Stimulated activated naive B cell treated with anti-CD40 and anti-IgM and Interleukin-4, amounts not matched to agents 10 μg/mL and 1 μg/mL and 100 μg/mL, for 72 hours (primary cell): Measurements from ENCODE around the gene FNDC3A.
A peak's percentile ranks its signal among the peaks of the same experiment; 100 is the strongest.
"Not testable (repeated sequence)": the region's sequence is repeated elsewhere in the genome, so short reads cannot be mapped to it uniquely, and the experiment has no call there.

Experiments used
- ATAC-seq, 2 donors: fragments of 150-1000 bp; cut with Tn5 transposase; replicated peaks; 2 replicates each; pipeline ENCODE4 v1.10.0; 2021; ENCODE audit warnings: moderate library complexity in 1 of 2
- DNase-seq: peaks from one replicate; pipeline ENCODE4 v3.0.0; 2021
- H3K27ac Mint-ChIP-seq: one replicate; pipeline ENCODE4 v1.8.0; 2022; ENCODE audit warnings: mild to moderate bottlenecking, mixed read lengths
- H3K27me3 Mint-ChIP-seq, 2 donors: one replicate each; pipeline ENCODE4 v1.8.0; 2022; ENCODE audit warnings: mixed read lengths in 2 of 2
- H3K36me3 Mint-ChIP-seq, 2 donors: one replicate each; pipeline ENCODE4 v1.8.0; 2022; ENCODE audit warnings: mixed read lengths in 2 of 2, mild to moderate bottlenecking in 1 of 2
- H3K4me1 Mint-ChIP-seq, 2 donors: one replicate each; pipeline ENCODE4 v1.8.0; 2022; ENCODE audit warnings: mixed read lengths in 2 of 2, mild to moderate bottlenecking in 1 of 2
- H3K4me3 Mint-ChIP-seq, 2 donors: one replicate each; pipeline ENCODE4 v1.8.0; 2022; ENCODE audit warnings: mild to moderate bottlenecking in 2 of 2, mixed read lengths in 2 of 2, moderate library complexity in 1 of 2
- H3K9me3 Mint-ChIP-seq, 2 donors: one replicate each; pipeline ENCODE4 v1.8.0; 2022; ENCODE audit warnings: mixed read lengths in 2 of 2, mild to moderate bottlenecking in 1 of 2

FNDC3A gene

DNA sequence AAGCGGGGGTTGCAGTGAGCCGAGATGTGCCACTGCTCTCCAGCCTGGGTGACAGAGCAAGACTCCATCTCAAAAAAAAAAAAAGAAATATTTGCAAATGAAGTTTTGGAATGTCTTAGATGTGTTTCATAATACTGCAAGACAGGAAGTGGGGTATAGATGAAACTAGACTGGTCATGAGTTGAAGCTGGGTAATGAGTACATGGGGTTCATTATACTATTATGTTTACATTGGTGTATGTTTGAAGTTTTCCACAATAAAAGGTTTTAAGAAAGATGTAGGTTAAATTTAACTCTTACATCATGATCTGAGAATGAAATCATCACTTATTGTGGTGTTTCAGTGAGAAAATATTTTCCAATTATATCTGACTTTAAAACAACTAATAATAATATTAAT is 19.0 kb downstream of the FNDC3A start:
- ATAC-seq (peak; percentile 54 to 57), DNase-seq (no peak)
- Mint-ChIP-seq H3K4me1 (peaks cover 17 to 28% of the 10 kb centered on the region in 2 donors), H3K9me3 (peaks cover 10 to 15% of the 10 kb centered on the region in 2 donors), H3K4me3 (no peak overlapping the region), H3K36me3 (peaks cover 45 to 54% of the 10 kb centered on the region in 2 donors), H3K27ac (no peak overlapping the region), H3K27me3 (no peaks in the 10 kb centered on the region)

DNA sequence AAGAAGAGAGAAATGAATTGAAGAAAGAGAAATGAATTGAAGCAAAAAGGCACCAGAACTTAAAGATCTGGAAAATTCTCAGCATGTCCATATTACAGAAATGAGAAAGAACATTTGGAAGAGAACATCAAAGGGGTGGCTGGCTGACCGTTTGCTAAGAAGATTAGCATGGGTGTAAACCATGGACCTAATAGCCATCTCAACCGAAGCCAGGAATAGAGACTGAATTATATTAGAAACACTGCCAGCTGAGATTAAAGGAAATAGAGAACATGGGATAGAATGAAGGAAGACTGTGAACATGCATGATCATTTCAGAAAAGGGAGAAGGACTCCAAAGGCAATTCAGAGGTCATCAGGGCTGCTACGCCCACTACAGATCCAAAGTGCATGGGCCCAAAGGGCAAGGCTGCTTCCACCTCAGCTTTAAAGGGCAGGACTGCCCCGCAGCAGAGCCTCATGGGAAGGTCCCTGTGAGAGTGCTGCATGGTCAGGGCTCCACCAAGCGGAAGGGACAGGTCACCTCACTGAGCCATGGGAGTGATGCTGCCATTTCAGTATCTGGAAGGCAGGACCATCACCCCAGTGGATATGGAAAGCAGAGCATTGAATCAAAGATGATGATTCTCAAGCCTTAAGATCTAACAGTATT is 23.1 kb downstream of the FNDC3A start:
- H3K4me3 Mint-ChIP-seq = no peak overlapping the region
- peaks cover 20 to 36% of the 10 kb centered on the region in 2 donors for H3K4me1 Mint-ChIP-seq
- H3K36me3 Mint-ChIP-seq = peaks cover 51 to 64% of the 10 kb centered on the region in 2 donors
- no peak overlapping the region for H3K27ac Mint-ChIP-seq
- ATAC-seq = no peak
- DNase-seq = no peak
- H3K27me3 Mint-ChIP-seq = no peaks in the 10 kb centered on the region
- peaks cover 15 to 25% of the 10 kb centered on the region in 2 donors for H3K9me3 Mint-ChIP-seq

DNA sequence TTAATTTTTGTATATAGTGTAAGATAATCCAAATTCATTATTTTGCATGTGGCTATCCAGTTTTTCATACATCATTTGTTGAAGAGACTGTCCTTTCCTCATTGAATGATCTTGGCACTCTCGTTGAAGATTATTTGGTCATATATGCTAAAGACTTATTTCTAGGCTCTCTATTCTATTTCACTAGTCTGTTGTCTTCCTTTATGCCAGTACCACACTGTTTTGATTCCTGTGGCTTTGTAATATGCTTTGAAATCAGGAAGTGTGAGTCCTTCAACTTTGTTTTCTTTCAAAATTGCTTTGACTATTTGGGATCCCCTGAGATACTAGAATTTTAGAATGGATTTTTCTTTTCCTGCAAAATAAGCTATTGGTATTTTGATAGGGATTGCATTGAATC is 24.5 kb downstream of the FNDC3A start:
- peaks cover 15 to 25% of the 10 kb centered on the region in 2 donors for H3K9me3 Mint-ChIP-seq

DNA sequence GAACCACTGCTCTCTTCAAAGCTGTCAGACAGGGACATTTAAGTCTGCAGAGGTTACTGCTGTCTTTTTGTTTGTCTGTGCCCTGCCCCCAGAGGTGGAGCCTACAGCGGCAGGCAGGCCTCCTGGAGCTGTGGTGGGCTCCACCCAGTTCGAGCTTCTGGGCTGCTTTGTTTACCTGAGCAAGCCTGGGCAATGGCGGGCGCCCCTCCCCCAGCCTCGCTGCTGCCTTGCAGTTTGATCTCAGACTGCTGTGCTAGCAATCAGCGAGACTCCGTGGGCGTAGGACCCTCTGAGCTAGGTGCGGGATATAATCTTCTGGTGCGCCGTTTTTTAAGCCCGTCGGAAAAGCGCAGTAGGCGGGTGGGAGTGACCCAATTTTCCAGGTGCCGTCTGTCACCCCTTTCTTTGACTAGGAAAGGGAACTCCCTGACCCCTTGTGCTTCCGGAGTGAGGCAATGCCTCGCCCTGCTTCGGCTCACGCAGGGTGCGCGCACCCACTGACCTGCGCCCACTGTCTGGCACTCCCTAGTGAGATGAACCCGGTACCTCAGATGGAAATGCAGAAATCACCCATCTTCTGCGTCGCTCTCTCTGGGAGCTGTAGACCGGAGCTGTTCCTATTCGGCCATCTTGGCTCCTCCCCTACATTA is 43.4 kb downstream of the FNDC3A start:
- not testable (repeated sequence) for ATAC-seq, H3K27ac Mint-ChIP-seq, H3K9me3 Mint-ChIP-seq, H3K4me3 Mint-ChIP-seq, H3K27me3 Mint-ChIP-seq, DNase-seq
- Mint-ChIP-seq H3K4me1 (peaks cover 2 to 13% of the 10 kb centered on the region in 2 donors), H3K36me3 (peaks cover 20 to 33% of the 10 kb centered on the region in 2 donors)

More for the DNA sequence above, 24.5 kb downstream of the FNDC3A start:
- Mint-ChIP-seq H3K27me3 (no peaks in the 10 kb centered on the region), H3K27ac (no peak overlapping the region), H3K4me1 (peaks cover 18 to 29% of the 10 kb centered on the region in 2 donors), H3K36me3 (peaks cover 46 to 58% of the 10 kb centered on the region in 2 donors), H3K4me3 (no peak overlapping the region)
- no peak for DNase-seq
- no peak for ATAC-seq

DNA sequence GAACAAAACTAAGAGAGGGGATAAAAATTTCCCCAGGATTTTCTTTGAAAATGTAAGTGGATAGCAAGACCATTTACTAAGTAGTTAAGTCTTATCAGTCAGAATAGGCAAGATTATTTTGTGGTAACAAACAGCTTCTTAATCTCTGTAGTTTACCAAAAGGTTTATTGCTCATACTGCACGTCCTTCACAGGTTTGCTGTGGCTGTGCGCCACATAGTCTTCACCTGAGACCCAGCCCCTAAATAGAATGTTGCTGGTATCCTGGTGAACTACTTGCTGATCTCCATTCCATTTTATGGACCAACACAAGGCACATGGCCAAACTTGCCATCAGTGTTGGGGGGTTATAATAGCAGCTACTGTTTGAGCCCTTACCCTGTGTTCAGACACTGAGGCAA is 44.6 kb downstream of the FNDC3A start:
- Mint-ChIP-seq H3K27ac (no peak overlapping the region), H3K4me3 (no peak overlapping the region), H3K9me3 (peaks cover 0 to 7% of the 10 kb centered on the region in 2 donors), H3K4me1 (peaks cover 4 to 13% of the 10 kb centered on the region in 2 donors), H3K36me3 (peaks cover 21 to 31% of the 10 kb centered on the region in 2 donors), H3K27me3 (no peaks in the 10 kb centered on the region)
- ATAC-seq = no peak
- no peak for DNase-seq

DNA sequence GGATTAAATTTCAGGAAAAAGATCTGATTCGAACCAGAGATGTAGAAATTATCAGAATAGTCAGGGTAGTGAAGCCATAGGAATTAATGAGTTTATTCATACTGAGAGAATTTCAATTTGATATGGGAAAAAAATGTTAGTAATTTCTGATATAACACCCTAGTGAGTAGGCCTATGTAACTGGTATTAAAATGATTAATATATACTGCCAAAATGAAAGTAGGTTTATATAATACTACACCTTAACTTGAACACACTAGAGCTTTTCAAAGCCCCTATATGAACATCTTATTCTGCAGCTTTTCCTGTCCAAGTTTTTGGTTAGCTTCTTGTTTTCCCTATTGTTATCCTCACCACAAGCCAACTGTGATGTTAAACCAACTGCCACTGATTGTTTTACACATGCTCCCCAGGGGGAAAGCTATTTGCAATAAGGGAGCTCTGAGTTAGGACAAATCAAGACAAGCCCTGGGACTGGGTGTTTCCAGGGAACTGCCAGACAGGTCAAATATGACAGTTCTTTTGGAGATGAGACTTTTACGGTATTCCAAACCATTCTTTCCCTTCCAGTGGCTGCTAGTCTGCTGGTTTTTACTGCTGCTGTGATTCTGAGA is 45.3 kb downstream of the FNDC3A start:
- H3K27ac Mint-ChIP-seq = peak overlapping the region; percentile 60
- peaks cover 4 to 13% of the 10 kb centered on the region in 2 donors for H3K4me1 Mint-ChIP-seq
- H3K9me3 Mint-ChIP-seq = peaks cover 0 to 7% of the 10 kb centered on the region in 2 donors
- H3K27me3 Mint-ChIP-seq = no peaks in the 10 kb centered on the region
- no peak overlapping the region for H3K4me3 Mint-ChIP-seq
- DNase-seq = no peak
- ATAC-seq = no peak
- peaks cover 21 to 32% of the 10 kb centered on the region in 2 donors for H3K36me3 Mint-ChIP-seq

DNA sequence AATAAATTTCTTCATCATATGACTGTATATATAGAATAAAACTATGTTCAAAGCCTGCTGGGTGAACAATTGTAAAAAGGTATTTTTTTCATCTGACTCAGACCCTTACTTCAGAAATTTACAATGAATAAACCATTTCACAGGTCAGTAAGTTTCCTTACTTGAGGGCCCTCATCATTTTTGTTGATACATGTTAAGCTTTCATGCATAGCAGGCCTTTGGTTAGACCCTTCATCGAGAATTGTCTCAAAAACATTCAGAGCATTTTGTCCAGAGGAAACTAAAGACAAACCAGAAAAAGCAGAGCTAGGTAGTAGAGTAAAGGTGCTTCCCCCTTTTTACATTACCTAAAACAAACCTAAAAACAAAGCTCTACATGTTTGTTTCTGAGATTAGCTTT is 46.2 kb downstream of the FNDC3A start:
- Mint-ChIP-seq H3K27me3 (no peaks in the 10 kb centered on the region), H3K9me3 (peaks cover 0 to 7% of the 10 kb centered on the region in 2 donors), H3K36me3 (peaks cover 23 to 36% of the 10 kb centered on the region in 2 donors), H3K4me3 (no peak overlapping the region), H3K4me1 (peaks cover 4 to 13% of the 10 kb centered on the region in 2 donors), H3K27ac (no peak overlapping the region)
- DNase-seq (no peak), ATAC-seq (peak; percentile 83 to 89)

DNA sequence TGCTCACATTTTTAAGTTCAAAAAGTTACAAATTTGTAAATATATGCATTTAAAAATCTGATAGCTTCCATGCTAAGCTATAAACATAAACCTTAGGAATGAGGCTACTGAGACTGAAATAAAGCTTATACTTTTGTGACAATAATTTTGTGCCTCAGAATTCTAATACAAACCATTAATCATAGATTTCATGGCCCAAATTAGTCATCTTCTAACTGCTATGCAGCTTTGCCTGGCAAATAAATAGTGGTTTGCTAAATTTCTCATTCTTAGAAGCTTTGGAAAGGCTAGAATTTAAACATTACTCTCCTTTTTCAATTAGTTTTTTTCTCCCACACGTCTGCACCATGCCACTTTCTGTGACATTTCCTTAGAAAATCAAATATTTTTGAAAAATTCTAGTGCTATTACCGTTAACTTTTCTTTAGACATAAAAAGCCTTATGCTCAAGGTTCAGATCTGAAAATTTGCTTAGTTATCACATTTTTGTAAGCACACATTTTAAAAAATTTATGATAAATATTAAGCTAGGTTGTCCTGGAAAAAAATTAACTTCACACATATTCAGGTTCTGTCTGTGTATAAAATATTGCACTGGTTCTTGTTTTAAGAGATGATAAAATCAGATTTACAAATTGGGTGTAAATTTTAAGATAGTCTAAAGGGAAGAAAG is 46.9 kb downstream of the FNDC3A start:
- H3K4me3 Mint-ChIP-seq = no peak overlapping the region
- H3K27ac Mint-ChIP-seq = no peak overlapping the region
- H3K4me1 Mint-ChIP-seq = peaks cover 4 to 13% of the 10 kb centered on the region in 2 donors
- peaks cover 0 to 3% of the 10 kb centered on the region in 2 donors for H3K9me3 Mint-ChIP-seq
- ATAC-seq = peak in 1 of 2 donors; percentile 36
- no peak for DNase-seq
- no peaks in the 10 kb centered on the region for H3K27me3 Mint-ChIP-seq
- H3K36me3 Mint-ChIP-seq = peaks cover 21 to 36% of the 10 kb centered on the region in 2 donors

DNA sequence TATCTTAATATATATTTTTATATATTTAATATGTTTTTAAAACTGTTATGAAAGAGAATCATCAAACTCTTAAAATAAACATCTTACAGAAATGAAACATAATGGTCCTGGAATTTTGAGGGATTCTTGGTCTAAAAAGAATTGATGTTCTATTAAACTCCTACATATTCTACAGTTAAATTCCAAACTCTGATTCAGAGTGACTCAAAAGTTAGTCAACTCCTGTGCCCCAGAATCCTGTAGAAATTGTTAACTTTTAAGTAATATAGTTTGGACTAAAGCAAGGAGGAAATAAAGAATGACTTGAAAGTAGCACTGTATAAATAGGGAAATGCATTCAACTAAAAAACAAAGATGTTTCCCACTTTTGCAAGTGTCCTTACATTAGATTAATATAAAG is 47.7 kb downstream of the FNDC3A start:
- no peak for DNase-seq
- Mint-ChIP-seq H3K27me3 (no peaks in the 10 kb centered on the region), H3K4me1 (peaks cover 4 to 13% of the 10 kb centered on the region in 2 donors), H3K4me3 (no peak overlapping the region), H3K27ac (no peak overlapping the region), H3K9me3 (peaks cover 0 to 4% of the 10 kb centered on the region in 2 donors), H3K36me3 (peaks cover 25 to 41% of the 10 kb centered on the region in 2 donors)
- no peak for ATAC-seq

DNA sequence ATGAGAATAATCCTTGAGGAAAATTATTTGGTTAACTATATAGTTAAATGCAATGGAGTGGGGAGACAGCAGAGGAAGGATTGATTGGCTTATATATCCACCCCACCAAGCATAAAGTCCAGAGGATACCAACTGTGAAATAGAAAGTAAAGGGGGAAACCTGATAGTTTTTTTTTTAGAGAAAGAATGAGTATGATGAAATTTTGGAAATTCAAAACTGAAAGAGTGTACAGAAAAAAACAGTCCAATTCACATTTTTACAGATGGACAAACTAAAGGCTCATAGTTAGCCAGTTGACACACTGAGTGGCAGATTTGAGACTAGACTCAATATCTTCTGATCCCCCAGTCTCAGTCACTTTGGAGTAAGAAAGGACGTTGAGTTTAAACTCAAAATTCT is 51.1 kb downstream of the FNDC3A start:
- H3K27ac Mint-ChIP-seq = no peak overlapping the region
- ATAC-seq (no peak), DNase-seq (no peak)
- H3K4me1 Mint-ChIP-seq = peaks cover 0 to 2% of the 10 kb centered on the region in 2 donors
- no peak overlapping the region for H3K4me3 Mint-ChIP-seq
- no peaks in the 10 kb centered on the region for H3K27me3 Mint-ChIP-seq
- peaks cover 0 to 3% of the 10 kb centered on the region in 2 donors for H3K9me3 Mint-ChIP-seq
- peaks cover 33 to 45% of the 10 kb centered on the region in 2 donors for H3K36me3 Mint-ChIP-seq

DNA sequence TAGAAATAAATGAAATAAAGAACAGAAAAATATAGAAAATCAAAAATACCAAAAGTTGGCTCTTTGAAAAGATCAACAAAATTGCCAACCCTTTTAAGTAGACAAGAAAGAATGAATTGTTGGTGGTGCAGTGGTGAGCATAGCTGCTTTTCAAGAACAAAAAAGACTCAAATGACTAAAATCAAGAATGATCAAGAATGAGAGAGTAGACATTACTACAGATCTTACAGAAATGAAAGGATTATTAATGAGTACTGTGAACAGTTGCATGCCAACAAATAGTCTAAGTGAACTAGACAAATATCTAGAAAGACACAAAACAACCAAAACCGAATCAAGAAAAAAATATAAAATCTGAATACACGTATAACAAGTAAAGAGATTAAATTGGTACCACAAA is 53.9 kb downstream of the FNDC3A start:
- H3K4me3 Mint-ChIP-seq = no peak overlapping the region
- peaks cover 31 to 39% of the 10 kb centered on the region in 2 donors for H3K36me3 Mint-ChIP-seq
- ATAC-seq = no peak
- DNase-seq = no peak
- no peaks in the 10 kb centered on the region for H3K4me1 Mint-ChIP-seq
- no peak overlapping the region for H3K27ac Mint-ChIP-seq
- H3K9me3 Mint-ChIP-seq = peaks cover 0 to 2% of the 10 kb centered on the region in 2 donors
- no peaks in the 10 kb centered on the region for H3K27me3 Mint-ChIP-seq

DNA sequence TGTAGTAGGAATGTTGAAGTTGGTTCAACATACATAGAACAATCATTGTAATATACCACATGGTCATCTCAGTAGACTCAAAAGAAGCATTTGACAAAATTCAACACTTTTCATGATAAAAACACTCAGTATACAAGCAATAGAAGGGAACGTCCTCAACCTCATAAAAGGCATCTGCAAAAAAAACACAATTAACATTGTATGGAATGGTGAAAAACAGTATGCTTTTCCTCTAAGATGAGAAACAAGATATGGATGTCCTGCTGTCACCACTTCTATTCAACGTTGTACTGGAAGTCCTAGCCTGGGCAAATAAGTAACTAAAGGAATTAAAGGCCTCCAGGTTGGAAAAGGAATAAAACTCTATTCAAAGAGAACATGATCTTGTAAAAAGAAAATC is 54.5 kb downstream of the FNDC3A start:
- no peak overlapping the region for H3K4me3 Mint-ChIP-seq
- peaks cover 0 to 2% of the 10 kb centered on the region in 2 donors for H3K9me3 Mint-ChIP-seq
- H3K36me3 Mint-ChIP-seq = peaks cover 31 to 39% of the 10 kb centered on the region in 2 donors
- no peak overlapping the region for H3K27ac Mint-ChIP-seq
- H3K27me3 Mint-ChIP-seq = no peaks in the 10 kb centered on the region
- no peak for DNase-seq
- no peak for ATAC-seq
- no peaks in the 10 kb centered on the region for H3K4me1 Mint-ChIP-seq

DNA sequence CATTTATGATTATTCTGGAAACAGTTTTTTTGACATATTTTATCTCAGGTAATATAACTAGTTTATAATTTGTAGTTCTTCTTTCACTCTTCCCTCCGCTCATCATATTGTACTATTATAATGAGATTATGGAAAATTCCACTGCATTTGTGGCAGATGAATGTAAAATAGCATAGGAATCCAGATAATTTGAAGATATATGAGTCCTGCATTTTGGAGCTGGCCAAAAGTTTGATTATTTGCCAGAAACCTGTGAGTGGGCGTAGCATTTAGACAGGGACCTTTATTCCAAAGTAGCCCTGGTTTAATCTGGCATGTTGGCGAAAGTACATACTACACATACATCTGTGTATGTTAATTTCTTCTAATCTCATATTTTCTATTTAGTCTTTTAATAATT is 65.2 kb downstream of the FNDC3A start:
- Mint-ChIP-seq H3K9me3 (no peaks in the 10 kb centered on the region), H3K4me1 (peaks cover 0 to 2% of the 10 kb centered on the region in 2 donors), H3K27me3 (no peaks in the 10 kb centered on the region), H3K4me3 (no peak overlapping the region), H3K27ac (no peak overlapping the region), H3K36me3 (peaks cover 25 to 45% of the 10 kb centered on the region in 2 donors)
- ATAC-seq = no peak
- no peak for DNase-seq

DNA sequence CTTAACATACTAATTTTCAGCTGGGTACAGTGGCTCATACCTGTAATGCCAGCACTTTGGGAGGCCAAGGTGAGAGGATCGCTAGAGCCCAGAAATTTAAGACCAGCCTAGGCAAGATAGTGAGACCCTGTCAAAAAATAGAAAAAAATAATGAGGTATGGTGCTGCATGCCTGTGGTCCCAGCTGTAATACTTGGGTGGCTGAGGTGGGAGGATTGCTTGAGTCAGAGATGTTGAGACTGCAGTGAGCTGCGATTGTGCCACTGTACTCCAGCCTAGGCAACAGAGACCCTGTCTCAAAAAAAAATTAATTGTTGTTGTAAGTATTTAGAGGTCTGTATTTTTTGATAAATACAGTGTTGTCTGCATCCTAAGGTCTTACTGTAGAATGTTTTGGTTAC is 66.8 kb downstream of the FNDC3A start:
- Mint-ChIP-seq H3K4me1 (peaks cover 3 to 4% of the 10 kb centered on the region in 2 donors), H3K36me3 (peaks cover 24 to 43% of the 10 kb centered on the region in 2 donors), H3K27me3 (no peaks in the 10 kb centered on the region), H3K27ac (no peak overlapping the region), H3K9me3 (no peaks in the 10 kb centered on the region), H3K4me3 (no peak overlapping the region)
- no peak for DNase-seq
- no peak for ATAC-seq
